CD4-positive, alpha-beta T cell treated with Interferon alpha-2 for 1 hour (primary cell): ENCODE data around the gene GFPT2.

ENCODE experiments used
- DNase-seq, 2 donors: peaks; one replicate each; pipeline ENCODE4 v3.0.0-alpha.2; 2020 to 2022

GFPT2 gene

DNA sequence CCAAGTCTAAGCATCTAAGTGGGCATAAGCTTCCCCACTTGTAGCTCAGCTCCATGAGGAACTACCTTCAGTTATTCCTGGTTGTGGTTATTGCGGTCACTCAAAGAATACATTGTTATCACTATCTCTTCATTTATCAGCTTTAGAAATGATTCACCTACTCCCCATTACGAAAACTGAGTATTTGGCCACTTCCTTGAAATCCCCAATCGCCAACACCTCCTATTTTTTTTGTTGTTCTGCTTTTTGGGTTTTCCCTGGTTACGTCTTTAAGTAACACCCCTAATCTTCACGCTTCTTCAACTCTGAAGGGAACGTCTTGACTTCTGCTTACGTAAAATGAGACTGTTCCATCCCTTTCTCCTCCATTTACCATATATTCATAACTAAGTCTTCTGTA, 81.9 kb downstream of the GFPT2 start:
- no peak for DNase-seq

- DNase-seq, result no peak
These were observed 93.9 kb downstream of the GFPT2 start for GRCh38 chr5:180259260-180259611.

GRCh38 chr5:180253036-180253824, 99.9 kb downstream of the GFPT2 start:
- no peak for DNase-seq

- DNase-seq, result no peak
These were observed 101.2 kb downstream of the GFPT2 start for GRCh38 chr5:180251887-180252286.

DNA sequence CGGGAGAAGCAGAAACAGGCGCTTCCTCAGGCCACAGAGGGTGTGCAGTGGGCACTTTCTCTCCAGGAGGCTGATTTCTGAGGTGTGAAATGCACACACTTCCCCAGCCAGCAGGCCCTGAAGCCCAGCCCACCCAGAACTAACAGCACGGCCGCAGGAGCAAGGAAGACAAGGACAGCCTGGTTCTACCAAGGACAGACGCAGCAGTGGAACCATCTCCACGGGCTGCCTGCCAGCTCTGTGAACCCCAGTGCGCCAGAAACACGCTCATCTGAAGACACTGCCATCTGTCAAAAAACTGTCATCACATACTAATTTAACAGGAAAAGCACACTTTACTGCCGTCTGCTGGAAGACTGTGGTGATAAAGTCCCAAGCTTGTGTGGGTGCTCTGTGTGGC, 102.0 kb downstream of the GFPT2 start:
- DNase-seq, result no peak
